K562 (cell line): ENCODE data around the gene GCN1. TPM values are rescaled to one million over a fixed set of nuclear protein-coding genes. Genes with fewer than 3 reads are reported as not detected.

Source experiments
- CBFA2T3 ChIP-seq: fragments of 450-650 bp; IDR thresholded peaks from 2 replicates; pipeline ENCODE4 v1.6.1; 2017
- CBX5 ChIP-seq: IDR thresholded peaks from 2 replicates; pipeline ENCODE4 v1.6.1; 2014; ENCODE audit warnings: low read depth, borderline replicate concordance
- CSDE1 ChIP-seq, 2 experiments: fragments of 450-650 bp; IDR thresholded peaks; 2 replicates each; pipeline ENCODE4 v1.6.1; 2016; ENCODE audit warnings: mild to moderate bottlenecking in 1 of 2
- EP300 ChIP-seq: IDR thresholded peaks from 2 replicates; pipeline ENCODE4 v1.6.1; 2012; ENCODE audit warnings: low read length, improper control_type of control experiment
- FOXA3 ChIP-seq, 2 experiments: fragments of 450-650 bp in 1 of 2; sonication (generic) in 1 of 2; formaldehyde crosslinking; IDR thresholded peaks in 1 of 2; conservative IDR thresholded peaks in 1 of 2; 2 replicates each; pipeline versions ENCODE4 v1.4.0 to v1.8.0; 2020 to 2022; ENCODE audit warnings: mild to moderate bottlenecking in 2 of 2, missing genetic modification reagents in 1 of 2
- GTF2F1 ChIP-seq: IDR thresholded peaks from 2 replicates; pipeline ENCODE4 v1.6.1; 2011; ENCODE audit warnings: low read depth, low read length, improper control_type of control experiment
- JUND ChIP-seq, 2 experiments: IDR thresholded peaks; 2 replicates in 1 of 2; 3 replicates in 1 of 2; pipeline ENCODE4 v1.6.1; 2011; ENCODE audit warnings: borderline replicate concordance in 2 of 2, low read depth in 2 of 2, low read length in 2 of 2, improper control_type of control experiment in 1 of 2, missing biosample characterization in 1 of 2, missing genetic modification characterization in 1 of 2, missing genetic modification reagents in 1 of 2
- KDM4B ChIP-seq, 2 experiments: fragments of 450-650 bp in 1 of 2; sonication (generic) in 1 of 2; IDR thresholded peaks; 2 replicates each; pipeline ENCODE4 v1.6.1; 2016 to 2017; ENCODE audit warnings: borderline replicate concordance in 2 of 2, antibody characterized with exemption in 1 of 2, low read depth in 1 of 2, mild to moderate bottlenecking in 1 of 2
- MYNN ChIP-seq, 2 experiments: sonication (generic); formaldehyde crosslinking in 1 of 2; IDR thresholded peaks; 2 replicates each; pipeline versions ENCODE4 v1.5.0 to v1.6.1; 2016 to 2020; ENCODE audit warnings: antibody characterized with exemption in 1 of 2, missing genetic modification reagents in 1 of 2
- NCOA6 ChIP-seq: fragments of 450-650 bp; IDR thresholded peaks from 2 replicates; pipeline ENCODE4 v1.6.1; 2017; ENCODE audit warnings: mild to moderate bottlenecking
- RBM34 ChIP-seq: fragments of 200-400 bp; formaldehyde crosslinking; IDR thresholded peaks from 2 replicates; pipeline ENCODE4 v1.6.1; 2018; ENCODE audit warnings: low read length, borderline replicate concordance; ENCODE audit not compliant: insufficient read depth
- SIN3B ChIP-seq: fragments of 450-650 bp; IDR thresholded peaks from 2 replicates; pipeline ENCODE4 v1.6.1; 2017; ENCODE audit warnings: low read depth, mild to moderate bottlenecking, moderate library complexity
- SUPT5H ChIP-seq: fragments of 450-650 bp; IDR thresholded peaks from 2 replicates; pipeline ENCODE4 v1.6.1; 2016
- ZBED1 ChIP-seq: IDR thresholded peaks from 2 replicates; pipeline ENCODE4 v1.6.1; 2014
- ZNF324 ChIP-seq: fragments of 250-450 bp; sonication (Bioruptor Pico); IDR thresholded peaks from 2 replicates; pipeline ENCODE4 v1.4.0; 2020; ENCODE audit warnings: mild to moderate bottlenecking
- ZNF717 ChIP-seq: fragments of 250-450 bp; sonication (Bioruptor Pico); IDR thresholded peaks from 2 replicates; pipeline ENCODE4 v1.5.0; 2021
- ZZZ3 ChIP-seq: fragments of 450-650 bp; IDR thresholded peaks from 2 replicates; pipeline ENCODE4 v1.6.1; 2016; ENCODE audit warnings: antibody characterized with exemption, mild to moderate bottlenecking, moderate library complexity
- polyA plus RNA-seq, 8 experiments: library from polyadenylated mRNA; depleted of rRNA in 4 of 8; stranded (reverse) in 5 of 8; unstranded in 3 of 8; fragments of >200 nt; fragmentation: Nextera tagmentation in 2 of 8; fragmentation: Illumina TruSeq in 1 of 8; extraction: Ambion mirVana in 2 of 8; extraction: Trizol in 1 of 8; gene quantifications; 2 replicates each; pipeline versions ENCODE4 v1.2.1 to v1.2.3, GENCODE V29; 2011 to 2014; ENCODE audit warnings: inconsistent platforms in 1 of 8, missing spikeins in 1 of 8
- total RNA-seq, 7 experiments: library from RNA; depleted of rRNA in 6 of 7; stranded (reverse); fragments of >200 nt in 6 of 7; fragmentation: Illumina TruSeq in 2 of 7; extraction: Trizol in 2 of 7; gene quantifications; 2 replicates each; pipeline versions ENCODE4 v1.2.1 to v1.2.3, GENCODE V29; 2011 to 2021; ENCODE audit warnings: low replicate concordance in 1 of 7
- TF ChIP-seq, protein P1 (sequence below): sonication (generic); formaldehyde crosslinking; IDR thresholded peaks from 2 replicates; pipeline ENCODE4 v1.9.0; 2022; ENCODE audit warnings: mild to moderate bottlenecking, missing genetic modification reagents
- TF ChIP-seq, protein P2 (sequence below): IDR thresholded peaks from 2 replicates; pipeline ENCODE4 v1.6.1; 2014; ENCODE audit warnings: antibody characterized with exemption
- TF ChIP-seq, protein P3 (sequence below): fragments of 250-450 bp; sonication (Bioruptor Pico); IDR thresholded peaks from 2 replicates; pipeline ENCODE4 v1.4.0; 2020; ENCODE audit warnings: mild to moderate bottlenecking, moderate library complexity

GCN1 gene
- total and polyA plus RNA-seq, 9 of the 15 experiments (the other 6 are each of a cell fraction or from before 2014, with no cell fraction given) = 11.9 to 190 (median 51.7) TPM

DNA sequence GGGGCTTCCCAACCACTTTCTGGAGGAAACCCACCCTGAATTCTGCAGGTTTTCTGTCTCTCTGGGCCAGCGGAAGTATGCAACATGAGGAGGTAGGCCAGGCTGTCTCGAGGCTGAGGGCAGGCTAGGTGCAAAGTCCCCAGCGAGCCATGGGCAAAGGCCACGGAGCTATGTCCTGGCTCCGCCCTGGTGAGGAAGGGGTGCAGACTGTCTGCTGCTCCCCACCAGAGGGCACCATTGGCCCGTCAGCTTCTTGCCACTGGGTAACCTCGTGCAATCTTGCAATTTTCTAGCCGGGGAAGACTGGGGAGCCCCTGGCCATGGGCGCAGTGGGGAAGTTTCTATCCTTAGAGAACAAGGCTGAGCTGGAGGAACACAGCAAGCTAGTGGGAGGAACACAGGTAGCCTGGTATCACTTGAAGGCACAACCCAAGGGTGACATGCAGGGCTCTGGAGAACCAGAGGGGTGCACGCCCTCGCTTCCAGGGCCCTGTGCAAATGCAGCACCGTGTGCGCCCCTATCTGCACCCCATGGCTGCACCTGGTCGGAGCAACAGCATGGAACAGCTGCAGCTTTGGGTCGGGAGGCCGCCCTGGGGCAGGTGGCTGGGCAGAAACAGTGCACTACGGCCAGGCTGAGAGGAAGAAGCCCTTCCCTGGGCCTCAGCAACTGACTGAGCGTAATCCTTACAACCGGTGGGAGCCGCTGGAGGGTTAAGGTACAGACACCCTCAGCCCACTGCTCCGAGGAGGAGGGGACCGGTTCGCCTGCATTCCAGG lies 34.0 kb upstream of the GCN1 start (continued):
- TF ChIP-seq ZNF717 (no peak), MYNN (IDR thresholded peaks at IDR 0.05) (peak; percentile 70; the same call in 1 of the 2 replicates), MYNN (CRISPR knock-in tag; IDR thresholded peaks at IDR 0.05) (no peak), CSDE1 (IDR thresholded peaks at IDR 0.05) (no peak), SUPT5H (no peak), SIN3B (no peak), ZBED1 (no peak), KDM4B (IDR thresholded peaks at IDR 0.05; ENCODE audit: borderline replicate concordance in 2 of 2, low read depth in 1 of 2) (no peak), JUND (IDR thresholded peaks at IDR 0.05; ENCODE audit: borderline replicate concordance, low read depth, low read length) (peak; percentile 57), JUND (tag; IDR thresholded peaks at IDR 0.05; ENCODE audit: borderline replicate concordance, low read depth, low read length) (peak; percentile 28; the same call in 1 of the 3 replicates), CBX5 (no peak), RBM34 (no peak), ZZZ3 (no peak), CBFA2T3 (no peak), FOXA3 (CRISPR knock-in tag; conservative IDR thresholded peaks at IDR 0.05 in 1 of 2, IDR thresholded peaks at IDR 0.05 in 1 of 2) (no peak), ZNF324 (CRISPR knock-in tag) (no peak), NCOA6 (no peak), EP300 (peak; percentile 38), GTF2F1 (no peak)
- TF ChIP-seq, protein P1, sequence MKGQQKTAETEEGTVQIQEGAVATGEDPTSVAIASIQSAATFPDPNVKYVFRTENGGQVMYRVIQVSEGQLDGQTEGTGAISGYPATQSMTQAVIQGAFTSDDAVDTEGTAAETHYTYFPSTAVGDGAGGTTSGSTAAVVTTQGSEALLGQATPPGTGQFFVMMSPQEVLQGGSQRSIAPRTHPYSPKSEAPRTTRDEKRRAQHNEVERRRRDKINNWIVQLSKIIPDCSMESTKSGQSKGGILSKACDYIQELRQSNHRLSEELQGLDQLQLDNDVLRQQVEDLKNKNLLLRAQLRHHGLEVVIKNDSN (CRISPR knock-in tag) = 0 out of 2 replicates have a peak, but pooled peaks have one; percentile 32
- TF ChIP-seq, protein P2, sequence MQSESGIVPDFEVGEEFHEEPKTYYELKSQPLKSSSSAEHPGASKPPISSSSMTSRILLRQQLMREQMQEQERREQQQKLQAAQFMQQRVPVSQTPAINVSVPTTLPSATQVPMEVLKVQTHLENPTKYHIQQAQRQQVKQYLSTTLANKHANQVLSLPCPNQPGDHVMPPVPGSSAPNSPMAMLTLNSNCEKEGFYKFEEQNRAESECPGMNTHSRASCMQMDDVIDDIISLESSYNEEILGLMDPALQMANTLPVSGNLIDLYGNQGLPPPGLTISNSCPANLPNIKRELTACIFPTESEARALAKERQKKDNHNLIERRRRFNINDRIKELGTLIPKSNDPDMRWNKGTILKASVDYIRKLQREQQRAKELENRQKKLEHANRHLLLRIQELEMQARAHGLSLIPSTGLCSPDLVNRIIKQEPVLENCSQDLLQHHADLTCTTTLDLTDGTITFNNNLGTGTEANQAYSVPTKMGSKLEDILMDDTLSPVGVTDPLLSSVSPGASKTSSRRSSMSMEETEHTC = no peak
- TF ChIP-seq, protein P3, sequence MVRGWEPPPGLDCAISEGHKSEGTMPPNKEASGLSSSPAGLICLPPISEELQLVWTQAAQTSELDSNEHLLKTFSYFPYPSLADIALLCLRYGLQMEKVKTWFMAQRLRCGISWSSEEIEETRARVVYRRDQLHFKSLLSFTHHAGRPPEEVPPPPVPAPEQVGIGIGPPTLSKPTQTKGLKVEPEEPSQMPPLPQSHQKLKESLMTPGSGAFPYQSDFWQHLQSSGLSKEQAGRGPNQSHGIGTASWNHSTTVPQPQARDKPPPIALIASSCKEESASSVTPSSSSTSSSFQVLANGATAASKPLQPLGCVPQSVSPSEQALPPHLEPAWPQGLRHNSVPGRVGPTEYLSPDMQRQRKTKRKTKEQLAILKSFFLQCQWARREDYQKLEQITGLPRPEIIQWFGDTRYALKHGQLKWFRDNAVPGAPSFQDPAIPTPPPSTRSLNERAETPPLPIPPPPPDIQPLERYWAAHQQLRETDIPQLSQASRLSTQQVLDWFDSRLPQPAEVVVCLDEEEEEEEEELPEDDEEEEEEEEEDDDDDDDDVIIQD (CRISPR knock-in tag) = no peak
